NCI-H1417 treated with DMSO at 0.1 percent for 48 hours (cell line): ENCODE measurements around the gene FCN3.
A peak's percentile ranks its signal among the peaks of the same experiment; 100 is the strongest.
"Not testable (repeated sequence)": the region's sequence is repeated elsewhere in the genome, so short reads cannot be mapped to it uniquely, and the experiment has no call there.

Source experiments
- DNase-seq: peaks from one replicate; lab custom pipeline; 2025; lab: John Stamatoyannopoulos, UW

The FCN3 gene

GRCh38 chr1:27399251-27400025 is 24.8 kb upstream of the FCN3 start:
- DNase-seq: no peak

GRCh38 chr1:27398405-27399149 is 24.0 kb upstream of the FCN3 start:
- no peak for DNase-seq

GRCh38 chr1:27397749-27398148 is 23.1 kb upstream of the FCN3 start:
- DNase-seq: no peak

GRCh38 chr1:27397110-27397509 is 22.5 kb upstream of the FCN3 start:
- DNase-seq: no peak

GRCh38 chr1:27395441-27396195 is 21.0 kb upstream of the FCN3 start:
- no peak for DNase-seq

- no peak for DNase-seq
Observed at GRCh38 chr1:27394925-27395324, 20.3 kb upstream of the FCN3 start.

- no peak for DNase-seq
Observed at GRCh38 chr1:27394282-27394658, 19.6 kb upstream of the FCN3 start.

GRCh38 chr1:27393641-27394281 is 19.1 kb upstream of the FCN3 start:
- no peak for DNase-seq

GRCh38 chr1:27392778-27393635 is 18.4 kb upstream of the FCN3 start:
- no peak for DNase-seq

GRCh38 chr1:27392096-27392777 is 17.6 kb upstream of the FCN3 start, which contains the start of gene GPR3:
Gene GPR3, plus strand, starts transcription at chr1:27392622. Its CDS starts 1,177 bp downstream, at chr1:27393799.
- DNase-seq: peak; percentile 27

- no peak for DNase-seq
Observed at GRCh38 chr1:27391511-27392095, 17.0 kb upstream of the FCN3 start.

- no peak for DNase-seq
Observed at GRCh38 chr1:27388337-27389005, 13.8 kb upstream of the FCN3 start.

GRCh38 chr1:27384797-27385196 is 10.2 kb upstream of the FCN3 start:
- not testable (repeated sequence) for DNase-seq

- DNase-seq: no peak
Observed at GRCh38 chr1:27383661-27384060, 9.0 kb upstream of the FCN3 start.

GRCh38 chr1:27383039-27383605 is 8.5 kb upstream of the FCN3 start, which contains the start of gene CD164L2:
Gene CD164L2, minus strand, starts transcription at chr1:27383333. Its CDS starts 94 bp downstream, at chr1:27383239.
- DNase-seq: no peak

- no peak for DNase-seq
Observed at GRCh38 chr1:27381969-27382762, 7.5 kb upstream of the FCN3 start.

- DNase-seq: no peak
Observed at GRCh38 chr1:27380766-27381733, 6.4 kb upstream of the FCN3 start.
